Pons (tissue), 1 donor: ENCODE results near the gene HOXA9.

Experiments used
- DNase-seq: peaks from one replicate; pipeline ENCODE4 v3.0.0-alpha.2; 2016; ENCODE audit warnings: low spot score

HOXA9 gene

DNA sequence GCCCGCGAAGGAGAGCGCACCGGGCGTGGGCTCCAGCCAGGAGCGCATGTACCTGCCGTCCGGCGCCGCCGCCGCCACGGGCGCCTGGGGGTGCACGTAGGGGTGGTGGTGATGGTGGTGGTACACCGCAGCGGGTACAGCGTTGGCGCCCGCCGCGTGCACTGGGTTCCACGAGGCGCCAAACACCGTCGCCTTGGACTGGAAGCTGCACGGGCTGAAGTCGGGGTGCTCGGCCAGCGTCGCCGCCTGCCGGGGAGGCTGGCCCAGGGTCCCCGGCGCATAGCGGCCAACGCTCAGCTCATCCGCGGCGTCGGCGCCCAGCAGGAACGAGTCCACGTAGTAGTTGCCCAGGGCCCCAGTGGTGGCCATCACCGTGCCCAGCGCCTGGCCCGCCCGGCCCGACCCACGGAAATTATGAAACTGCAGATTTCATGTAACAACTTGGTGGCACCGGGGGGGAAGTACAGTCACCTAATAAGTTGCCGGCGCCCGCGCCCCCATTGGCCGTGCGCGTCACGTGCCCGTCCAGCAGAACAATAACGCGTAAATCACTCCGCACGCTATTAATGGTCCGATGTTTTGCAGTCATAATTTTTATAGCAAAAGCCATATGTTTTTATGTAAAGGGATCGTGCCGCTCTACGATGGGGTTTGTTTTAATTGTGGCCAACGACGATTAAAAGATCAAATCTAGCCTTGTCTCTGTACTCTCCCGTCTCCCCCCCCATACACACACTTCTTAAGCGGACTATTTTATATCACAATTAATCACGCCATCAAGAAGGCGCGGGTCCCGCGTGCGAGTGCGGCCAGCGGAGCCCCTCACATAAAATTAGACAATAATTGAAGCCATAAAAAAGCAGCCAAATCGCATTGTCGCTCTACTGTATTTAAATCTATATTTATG, at the start of gene HOXA9:
HOXA9 (minus strand) TSS at position 449 of the 907 bp plus-strand sequence; CDS start at position 369, 80 bp downstream.
- DNase-seq = no peak

GRCh38 chr7:27214239-27214950, 49.1 kb upstream of the HOXA9 start:
- DNase-seq = no peak

- DNase-seq = no peak
These were observed 48.3 kb upstream of the HOXA9 start for GRCh38 chr7:27213433-27214238.

DNA sequence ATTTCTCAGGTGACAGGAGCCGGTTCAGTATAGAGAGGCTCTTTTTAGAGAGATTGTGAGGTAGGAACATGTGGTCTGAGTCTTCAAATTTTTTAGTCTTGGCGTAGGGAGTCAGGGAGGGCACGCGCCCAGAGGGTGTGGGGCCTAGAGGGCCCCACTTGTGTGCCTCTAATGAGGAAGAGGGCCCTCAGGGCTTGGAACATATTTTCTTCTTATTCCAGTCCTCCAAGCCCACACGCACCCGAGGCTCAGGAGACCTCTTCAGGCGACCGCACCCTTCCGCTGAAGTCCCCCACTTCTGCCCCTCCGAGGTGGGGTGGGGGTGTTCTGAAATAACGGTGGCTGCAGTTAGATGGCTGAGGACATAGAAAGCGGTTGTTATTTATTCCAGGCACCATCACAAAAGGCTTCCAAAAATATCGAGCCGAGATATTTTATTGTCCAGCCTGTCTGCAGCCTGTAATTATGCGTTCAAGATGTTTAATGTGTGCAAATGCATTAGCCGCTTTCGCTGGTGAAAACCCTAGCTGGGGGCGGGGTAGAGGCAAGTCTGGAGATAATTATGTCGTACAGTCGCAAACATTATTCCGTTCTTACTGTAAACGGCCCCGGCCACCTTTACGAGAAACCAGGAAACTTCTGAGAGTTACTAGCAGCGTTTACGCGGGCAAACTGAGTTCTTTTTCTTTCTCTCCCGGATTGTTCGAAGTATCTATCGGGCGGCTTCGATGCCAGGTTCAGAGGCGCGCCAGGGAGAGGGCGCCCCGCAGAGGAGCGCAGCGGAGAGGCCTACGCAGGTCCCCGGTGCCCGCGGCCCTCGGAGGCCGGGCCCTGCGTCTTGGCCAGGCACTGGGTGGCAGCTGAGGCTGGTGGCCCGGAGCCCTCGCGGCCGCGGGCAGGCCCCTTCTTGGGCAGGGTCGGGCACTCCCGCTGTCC, 47.4 kb upstream of the HOXA9 start:
- DNase-seq = no peak

GRCh38 chr7:27211764-27212204, 46.4 kb upstream of the HOXA9 start:
- DNase-seq = no peak

DNA sequence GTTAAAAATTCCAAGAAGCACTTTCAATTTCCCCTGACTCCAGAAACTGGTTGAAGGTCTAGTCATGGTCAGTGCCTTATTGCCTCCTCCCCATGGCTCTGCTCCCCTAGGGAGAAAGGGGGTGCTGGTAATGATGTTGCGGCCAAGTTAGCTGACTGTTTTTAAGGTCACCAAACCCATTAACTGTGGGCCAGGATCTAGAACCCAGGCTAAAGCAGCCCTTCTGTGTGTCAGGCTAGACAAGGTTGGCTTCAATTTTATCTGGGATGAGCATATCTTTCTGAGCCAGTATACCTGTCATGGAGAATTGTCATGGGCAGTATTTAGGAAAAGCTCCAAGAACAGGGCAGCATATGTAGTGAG, 45.7 kb upstream of the HOXA9 start:
- DNase-seq = no peak

DNA sequence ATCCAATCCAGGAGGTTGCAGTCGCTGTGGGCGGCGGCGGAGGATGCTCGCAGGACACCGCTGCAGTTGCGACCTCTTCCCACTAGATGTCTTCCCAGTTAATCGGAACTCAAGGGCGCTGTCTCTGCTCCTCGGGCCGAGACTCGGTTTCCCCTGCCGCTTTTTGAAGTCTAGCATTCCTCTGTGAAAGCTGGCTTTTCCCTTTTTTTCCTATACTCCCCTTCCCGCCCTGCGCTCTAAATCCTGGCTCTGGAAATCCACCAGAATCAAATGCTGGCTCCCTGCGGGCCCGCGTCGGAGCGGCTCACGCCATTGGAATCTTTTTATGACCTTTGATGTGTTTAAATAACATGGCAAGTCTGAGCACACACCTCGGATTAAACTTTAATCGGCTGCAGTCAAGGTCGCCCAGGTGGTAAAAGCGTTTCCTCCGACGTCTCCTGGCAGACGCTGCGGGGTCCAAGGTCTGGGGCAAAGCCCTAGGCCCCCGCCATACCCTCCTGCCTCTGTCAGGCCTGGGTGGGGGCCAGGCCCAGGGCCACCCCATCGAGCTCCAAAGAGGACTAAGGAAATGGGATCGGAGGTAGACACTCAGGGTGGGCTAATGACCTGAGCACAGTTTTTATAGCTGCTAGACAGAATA, 45.2 kb upstream of the HOXA9 start:
- DNase-seq = no peak

GRCh38 chr7:27209933-27210440, 44.6 kb upstream of the HOXA9 start:
- no peak for DNase-seq

- no peak for DNase-seq
These were observed 43.7 kb upstream of the HOXA9 start for GRCh38 chr7:27208998-27209397.

DNA sequence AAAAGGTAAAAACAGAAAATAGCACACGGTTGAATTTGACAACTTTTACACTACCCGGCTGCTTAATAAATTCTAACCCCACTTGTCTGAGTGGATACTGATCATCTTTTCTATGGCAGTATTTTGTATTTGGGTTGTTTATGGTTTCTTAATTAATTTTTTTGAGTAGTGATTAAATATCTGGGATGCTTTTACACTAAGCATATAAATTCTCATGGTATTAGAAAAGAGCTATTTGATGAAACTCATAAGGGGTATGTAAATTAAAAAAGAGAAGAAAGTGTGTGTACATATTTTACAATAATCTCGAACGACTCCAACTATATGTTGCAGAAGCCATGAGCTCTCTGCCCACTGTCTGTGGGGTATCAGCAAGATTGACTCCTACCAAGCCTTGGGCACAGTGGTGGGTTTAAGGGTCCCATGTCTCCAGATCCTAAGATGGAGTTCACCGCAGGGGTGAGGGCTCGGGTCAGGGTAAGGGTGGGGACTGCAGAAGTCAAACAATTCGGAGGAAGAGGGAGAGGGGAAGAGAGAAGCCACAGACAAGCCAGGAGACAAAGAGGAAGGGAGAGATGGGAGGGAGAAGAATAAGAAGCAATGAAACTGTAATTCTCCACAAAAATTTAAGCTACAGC, 42.1 kb upstream of the HOXA9 start:
- DNase-seq = no peak

DNA sequence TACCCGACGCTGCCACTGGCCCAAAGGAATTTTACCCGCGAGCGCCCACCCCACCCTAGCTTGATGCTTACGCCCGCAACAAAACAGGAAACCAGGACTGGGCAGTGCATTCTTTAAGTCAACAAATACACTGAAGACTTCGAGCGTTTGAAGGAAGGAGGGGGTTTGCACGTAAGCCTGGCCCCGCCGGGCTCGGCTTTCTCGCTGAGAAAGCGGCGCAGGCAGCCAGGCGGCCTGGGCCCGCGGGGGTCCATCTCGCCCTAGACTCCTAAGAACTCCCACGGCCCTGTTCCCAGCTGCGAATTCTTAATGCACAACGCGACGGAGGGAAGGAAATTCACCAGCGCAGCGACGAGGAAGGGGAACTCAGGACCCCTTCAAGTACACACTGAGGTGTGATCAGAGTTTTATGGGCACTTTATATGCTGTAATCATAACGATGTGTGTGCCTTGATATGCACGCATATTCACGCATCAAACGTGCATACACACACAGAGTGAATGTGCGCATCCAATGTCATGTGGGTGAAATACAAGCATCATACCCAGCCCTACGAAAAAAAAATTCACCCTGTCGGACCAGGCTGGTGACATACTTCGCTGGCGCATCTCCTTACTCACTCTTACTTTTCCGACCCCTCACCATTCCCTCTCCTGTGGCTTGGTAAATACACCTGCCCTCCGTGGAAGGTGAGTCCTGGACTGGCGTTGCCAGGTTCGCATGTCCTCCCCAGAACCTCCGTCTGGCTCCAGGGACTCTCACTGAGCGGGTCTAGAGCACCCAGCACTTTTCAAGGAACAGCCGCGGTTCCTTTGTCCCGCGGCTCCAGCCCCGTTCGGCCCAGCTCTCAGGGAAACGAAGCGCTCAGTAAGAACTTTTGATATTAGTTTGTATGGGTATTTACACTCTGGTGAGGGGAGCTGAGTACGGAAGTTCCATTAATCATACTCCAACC, 40.3 kb upstream of the HOXA9 start:
- no peak for DNase-seq

- DNase-seq = no peak
These were observed 39.5 kb upstream of the HOXA9 start for GRCh38 chr7:27204851-27205322.

GRCh38 chr7:27203964-27204594, 38.7 kb upstream of the HOXA9 start:
- no peak for DNase-seq

- no peak for DNase-seq
These were observed 38.1 kb upstream of the HOXA9 start for GRCh38 chr7:27203365-27203953.

DNA sequence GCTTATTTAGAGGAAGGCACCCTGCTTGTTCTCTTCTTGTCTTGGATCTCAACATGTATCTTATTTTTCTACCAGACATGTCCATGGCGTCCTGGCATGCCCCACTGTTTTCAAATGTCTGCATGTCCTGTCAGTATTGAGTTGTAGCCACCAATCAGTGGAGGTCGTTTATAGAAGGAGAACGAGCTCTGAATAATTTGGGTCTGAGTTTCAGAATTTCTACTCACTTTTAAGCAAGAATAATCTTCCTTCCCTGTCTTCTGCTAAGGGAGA, 37.5 kb upstream of the HOXA9 start:
- DNase-seq = no peak

DNA sequence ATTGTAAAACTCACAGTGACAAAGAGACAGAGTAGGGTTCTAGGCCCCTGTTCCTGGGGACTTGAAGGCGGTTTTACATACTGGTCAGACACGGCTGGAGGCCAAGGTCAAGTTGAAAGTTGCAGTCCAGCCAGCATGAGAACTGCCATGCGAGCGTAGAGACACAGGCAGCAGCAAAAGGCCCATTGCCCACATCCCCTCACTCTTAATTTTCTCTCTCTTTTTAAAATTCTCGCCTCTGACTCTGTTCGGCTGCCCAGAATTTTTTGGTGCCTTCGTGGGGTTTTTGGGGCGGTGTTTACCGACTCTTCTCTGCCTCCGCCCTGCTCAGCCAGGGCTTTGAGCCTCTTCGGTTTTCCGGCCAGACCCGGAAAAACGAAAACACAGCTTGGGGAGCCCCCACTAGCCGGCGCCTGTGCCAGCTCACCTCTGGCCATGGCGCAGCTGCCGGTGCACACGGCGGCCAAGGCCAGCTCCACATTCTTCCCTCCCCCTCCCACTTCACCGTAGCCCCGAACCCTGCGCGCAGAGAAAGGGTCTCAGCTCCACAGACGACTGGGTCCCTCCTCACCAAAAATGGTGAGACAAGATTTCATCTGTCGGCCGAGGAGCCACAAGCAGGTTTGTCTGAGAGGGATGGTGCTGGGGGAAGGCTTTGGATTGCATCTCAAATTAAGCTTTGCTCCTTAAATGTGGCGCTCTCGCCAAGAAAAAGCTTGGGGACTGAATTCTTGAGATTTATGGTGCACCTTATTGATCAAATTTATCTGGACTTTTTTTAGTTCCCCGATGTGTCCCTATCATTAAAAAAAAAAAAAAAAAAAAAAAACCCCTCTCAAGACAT, 36.9 kb upstream of the HOXA9 start:
- DNase-seq = no peak

DNA sequence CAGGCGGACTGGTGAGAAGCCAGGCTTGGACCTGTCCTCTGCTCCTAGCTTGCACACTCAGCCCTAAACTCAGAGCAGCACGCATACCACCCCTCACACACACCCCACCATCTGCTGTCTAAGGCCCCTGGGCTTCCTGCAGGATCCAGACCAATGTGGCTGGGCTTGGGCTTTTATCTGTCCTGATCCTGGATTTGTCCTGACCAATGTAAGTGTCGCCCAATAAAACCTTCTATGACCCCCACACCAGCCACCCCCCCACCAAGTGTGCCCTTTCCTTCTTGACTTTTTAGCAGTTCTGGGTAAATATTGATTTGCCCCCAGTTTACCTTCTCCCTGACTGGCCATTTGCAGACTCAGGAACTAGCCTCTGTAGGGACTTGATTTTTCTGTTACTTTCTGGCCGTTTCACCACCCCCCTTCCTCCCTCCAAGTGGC, 36.3 kb upstream of the HOXA9 start:
- DNase-seq = no peak
